Measurements from ENCODE around the gene LRP1-AS. TPM values are rescaled to one million over a fixed set of nuclear protein-coding genes. Genes with fewer than 3 reads are reported as not detected.

Gene LRP1-AS
- total RNA-seq, 1 donor from 2014 or later: not detected

- Histone ChIP-seq H3K4me3 (ENCODE audit: insufficient read depth, low read depth, low read length) (no peak overlapping the region), H4K20me1 (ENCODE audit: insufficient read depth, low read length) (peaks cover 76% of the 10 kb centered on the region), H3K9me3 (ENCODE audit: insufficient read depth, low read depth, low read length) (no peaks in the 10 kb centered on the region), H3K27ac (ENCODE audit: low read depth, low read length) (no peak overlapping the region), H3K4me1 (ENCODE audit: insufficient read depth, low read length) (no peaks in the 10 kb centered on the region), H3K9ac (ENCODE audit: low read length) (no peak overlapping the region), H2AFZ (ENCODE audit: low read depth, low read length) (no peak overlapping the region), H3K79me2 (ENCODE audit: insufficient read depth, low read length) (no peaks in the 10 kb centered on the region), H3K27me3 (ENCODE audit: insufficient read depth, low read length) (no peaks in the 10 kb centered on the region), H3K36me3 (ENCODE audit: insufficient read depth, low read length) (peaks cover 31% of the 10 kb centered on the region), H3K4me2 (ENCODE audit: low read length) (no peak overlapping the region)
- Mint-ChIP-seq H3K4me3 (ENCODE audit: unreplicated experiment) (no peak overlapping the region), H3K27ac (ENCODE audit: unreplicated experiment) (no peak overlapping the region), H3K36me3 (ENCODE audit: low read depth, unreplicated experiment) (peaks cover 34% of the 10 kb centered on the region), H3K27me3 (ENCODE audit: low read depth, unreplicated experiment) (no peaks in the 10 kb centered on the region), H3K4me1 (ENCODE audit: low read depth, unreplicated experiment) (peaks cover 5% of the 10 kb centered on the region), H3K9me3 (ENCODE audit: unreplicated experiment) (no peaks in the 10 kb centered on the region)
- FAIRE-seq (no peak), DNase-seq (ENCODE audit: low read depth) (no peak)
- TF ChIP-seq CTCF (IDR thresholded peaks at IDR 0.05; ENCODE audit: insufficient read depth, low read depth, low read length) (no peak), EZH2 (IDR thresholded peaks at IDR 0.05; ENCODE audit: insufficient read depth, low read length) (no peak)
Observed at GRCh38 chr12:57180321-57180989, 33.0 kb upstream of the LRP1-AS start.

GRCh38 chr12:57179331-57180086 lies 32.1 kb upstream of the LRP1-AS start:
- H3K4me3 Mint-ChIP-seq (ENCODE audit: unreplicated experiment): no peak overlapping the region
- no peak overlapping the region for H3K27ac ChIP-seq (ENCODE audit: low read depth, low read length)
- no peaks in the 10 kb centered on the region for H3K9me3 ChIP-seq (ENCODE audit: insufficient read depth, low read depth, low read length)
- DNase-seq (ENCODE audit: low read depth) (no peak), FAIRE-seq (no peak)
- no peak overlapping the region for H3K4me2 ChIP-seq (ENCODE audit: low read length)
- H3K36me3 ChIP-seq (ENCODE audit: insufficient read depth, low read length): peaks cover 24% of the 10 kb centered on the region
- no peaks in the 10 kb centered on the region for H3K4me1 ChIP-seq (ENCODE audit: insufficient read depth, low read length)
- H2AFZ ChIP-seq (ENCODE audit: low read depth, low read length): no peak overlapping the region
- peaks cover 32% of the 10 kb centered on the region for H3K36me3 Mint-ChIP-seq (ENCODE audit: low read depth, unreplicated experiment)
- peaks cover 76% of the 10 kb centered on the region for H4K20me1 ChIP-seq (ENCODE audit: insufficient read depth, low read length)
- H3K4me1 Mint-ChIP-seq (ENCODE audit: low read depth, unreplicated experiment): peaks cover 5% of the 10 kb centered on the region
- H3K9ac ChIP-seq (ENCODE audit: low read length): no peak overlapping the region
- H3K79me2 ChIP-seq (ENCODE audit: insufficient read depth, low read length): no peaks in the 10 kb centered on the region
- no peaks in the 10 kb centered on the region for H3K27me3 Mint-ChIP-seq (ENCODE audit: low read depth, unreplicated experiment)
- no peaks in the 10 kb centered on the region for H3K9me3 Mint-ChIP-seq (ENCODE audit: unreplicated experiment)
- no peaks in the 10 kb centered on the region for H3K27me3 ChIP-seq (ENCODE audit: insufficient read depth, low read length)
- no peak overlapping the region for H3K4me3 ChIP-seq (ENCODE audit: insufficient read depth, low read depth, low read length)
- no peak overlapping the region for H3K27ac Mint-ChIP-seq (ENCODE audit: unreplicated experiment)
- no peak for TF ChIP-seq CTCF (IDR thresholded peaks at IDR 0.05; ENCODE audit: insufficient read depth, low read depth, low read length)
- no peak for TF ChIP-seq EZH2 (IDR thresholded peaks at IDR 0.05; ENCODE audit: insufficient read depth, low read length)

- TF ChIP-seq EZH2 (IDR thresholded peaks at IDR 0.05; ENCODE audit: insufficient read depth, low read length) (no peak), CTCF (IDR thresholded peaks at IDR 0.05; ENCODE audit: insufficient read depth, low read depth, low read length) (no peak)
- no peak for FAIRE-seq
- peaks cover 39% of the 10 kb centered on the region for H3K36me3 Mint-ChIP-seq (ENCODE audit: low read depth, unreplicated experiment)
- DNase-seq (ENCODE audit: low read depth): no peak
- H3K27me3 Mint-ChIP-seq (ENCODE audit: low read depth, unreplicated experiment): no peaks in the 10 kb centered on the region
- Histone ChIP-seq H3K9ac (ENCODE audit: low read length) (no peak overlapping the region), H4K20me1 (ENCODE audit: insufficient read depth, low read length) (peaks cover 76% of the 10 kb centered on the region), H3K79me2 (ENCODE audit: insufficient read depth, low read length) (no peaks in the 10 kb centered on the region), H3K4me1 (ENCODE audit: insufficient read depth, low read length) (no peaks in the 10 kb centered on the region), H2AFZ (ENCODE audit: low read depth, low read length) (no peak overlapping the region), H3K27me3 (ENCODE audit: insufficient read depth, low read length) (no peaks in the 10 kb centered on the region), H3K36me3 (ENCODE audit: insufficient read depth, low read length) (peaks cover 27% of the 10 kb centered on the region), H3K9me3 (ENCODE audit: insufficient read depth, low read depth, low read length) (no peaks in the 10 kb centered on the region), H3K27ac (ENCODE audit: low read depth, low read length) (no peak overlapping the region), H3K4me3 (ENCODE audit: insufficient read depth, low read depth, low read length) (no peak overlapping the region), H3K4me2 (ENCODE audit: low read length) (no peak overlapping the region)
- H3K4me1 Mint-ChIP-seq (ENCODE audit: low read depth, unreplicated experiment): peaks cover 5% of the 10 kb centered on the region
- no peak overlapping the region for H3K27ac Mint-ChIP-seq (ENCODE audit: unreplicated experiment)
- H3K4me3 Mint-ChIP-seq (ENCODE audit: unreplicated experiment): no peak overlapping the region
- no peaks in the 10 kb centered on the region for H3K9me3 Mint-ChIP-seq (ENCODE audit: unreplicated experiment)
Observed at GRCh38 chr12:57178213-57178612, 30.8 kb upstream of the LRP1-AS start.
